ENCODE results near the gene SENP5.

DNA sequence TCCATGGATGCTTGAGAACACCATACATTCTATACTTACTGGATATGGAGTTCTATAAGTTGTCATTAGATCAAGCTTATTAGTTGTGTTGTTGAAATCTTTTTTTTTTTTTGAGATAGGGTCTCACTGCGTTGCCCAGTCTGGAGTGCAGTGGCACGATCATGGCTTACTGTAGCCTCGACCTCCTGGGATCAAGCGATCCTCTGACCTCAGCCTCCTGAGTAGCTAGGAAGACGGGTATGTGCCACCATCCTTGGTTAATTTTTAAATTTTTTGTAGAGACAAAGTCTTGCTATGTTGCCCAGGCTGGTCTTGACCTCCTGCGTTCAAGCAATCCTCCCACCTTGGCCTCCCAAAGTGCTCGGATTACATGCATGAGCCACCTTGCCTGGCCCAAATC is 87.1 kb downstream of the SENP5 start:
- TF ChIP-seq POLR2A (IDR thresholded peaks at IDR 0.05; ENCODE audit: low read depth) (no peak), POLR2AphosphoS5 (IDR thresholded peaks at IDR 0.05) (no peak)
- TF ChIP-seq, protein P1, sequence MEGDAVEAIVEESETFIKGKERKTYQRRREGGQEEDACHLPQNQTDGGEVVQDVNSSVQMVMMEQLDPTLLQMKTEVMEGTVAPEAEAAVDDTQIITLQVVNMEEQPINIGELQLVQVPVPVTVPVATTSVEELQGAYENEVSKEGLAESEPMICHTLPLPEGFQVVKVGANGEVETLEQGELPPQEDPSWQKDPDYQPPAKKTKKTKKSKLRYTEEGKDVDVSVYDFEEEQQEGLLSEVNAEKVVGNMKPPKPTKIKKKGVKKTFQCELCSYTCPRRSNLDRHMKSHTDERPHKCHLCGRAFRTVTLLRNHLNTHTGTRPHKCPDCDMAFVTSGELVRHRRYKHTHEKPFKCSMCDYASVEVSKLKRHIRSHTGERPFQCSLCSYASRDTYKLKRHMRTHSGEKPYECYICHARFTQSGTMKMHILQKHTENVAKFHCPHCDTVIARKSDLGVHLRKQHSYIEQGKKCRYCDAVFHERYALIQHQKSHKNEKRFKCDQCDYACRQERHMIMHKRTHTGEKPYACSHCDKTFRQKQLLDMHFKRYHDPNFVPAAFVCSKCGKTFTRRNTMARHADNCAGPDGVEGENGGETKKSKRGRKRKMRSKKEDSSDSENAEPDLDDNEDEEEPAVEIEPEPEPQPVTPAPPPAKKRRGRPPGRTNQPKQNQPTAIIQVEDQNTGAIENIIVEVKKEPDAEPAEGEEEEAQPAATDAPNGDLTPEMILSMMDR (IDR thresholded peaks at IDR 0.05): no peak

Data from esophagus muscularis mucosa (tissue), 3 donors.